Activated CD8-positive, alpha-beta memory T cell treated with anti-CD3 and anti-CD28 coated beads, Interleukin-2, amount 10 ng/mL, durations not matched to agents 7 days and 5 days (primary cell): ENCODE measurements around the gene LDB3. TPM values are rescaled to one million over a fixed set of nuclear protein-coding genes. Genes with fewer than 3 reads are reported as not detected.
A peak's percentile ranks its signal among the peaks of the same experiment; 100 is the strongest.

ENCODE experiments used
- ATAC-seq: fragments of 150-1000 bp; cut with Tn5 transposase; one replicate; pipeline ENCODE4 v1.10.0; 2021; ENCODE audit warnings: moderate library complexity
- CTCF ChIA-PET: fragments of 350-600 bp; sonication (Branson Sonifier 250); formaldehyde crosslinking; loops from one replicate; lab custom pipeline; 2021; ENCODE audit warnings: antibody characterized with exemption; lab: Charles Lee
- DNase-seq: peaks from one replicate; pipeline ENCODE4 v3.0.0-alpha.2; 2020
- H3K27ac Mint-ChIP-seq: one replicate; pipeline ENCODE4 v1.8.0; 2021; ENCODE audit warnings: mild to moderate bottlenecking, mixed read lengths
- H3K27me3 Mint-ChIP-seq: one replicate; pipeline ENCODE4 v1.8.0; 2021; ENCODE audit warnings: mixed read lengths
- H3K36me3 Mint-ChIP-seq: one replicate; pipeline ENCODE4 v1.8.0; 2021; ENCODE audit warnings: mild to moderate bottlenecking, mixed read lengths
- H3K4me1 Mint-ChIP-seq: one replicate; pipeline ENCODE4 v1.8.0; 2021; ENCODE audit warnings: mixed read lengths
- H3K4me3 Mint-ChIP-seq: one replicate; pipeline ENCODE4 v1.8.0; 2021; ENCODE audit warnings: mild to moderate bottlenecking, moderate library complexity, mixed read lengths
- H3K9me3 Mint-ChIP-seq: one replicate; pipeline ENCODE4 v1.8.0; 2022; ENCODE audit warnings: low read depth, mixed read lengths
- total RNA-seq, 2 experiments: library from RNA; stranded (reverse); gene quantifications; one replicate each; pipeline ENCODE4 v1.2.3, GENCODE V29; 2021

LDB3 gene
- total RNA-seq, 2 experiments from 2014 or later, result 0.05 to 0.23 TPM

GRCh38 chr10:86690231-86690630 is 21.9 kb downstream of the LDB3 start:
- no peak overlapping the region for H3K4me3 Mint-ChIP-seq
- no peaks in the 10 kb centered on the region for H3K36me3 Mint-ChIP-seq
- CTCF ChIA-PET, result interaction anchor here (1.2 kb wide), 1 partner anchor 26 kb away, joined by 3 read pairs; no protein-coding TSS in a partner anchor
- H3K27ac Mint-ChIP-seq, result no peak overlapping the region
- ATAC-seq, result no peak
- H3K27me3 Mint-ChIP-seq, result peaks cover 2% of the 10 kb centered on the region
- H3K9me3 Mint-ChIP-seq, result no peaks in the 10 kb centered on the region
- DNase-seq, result no peak
- peaks cover 4% of the 10 kb centered on the region for H3K4me1 Mint-ChIP-seq

GRCh38 chr10:86690657-86691084 is 22.4 kb downstream of the LDB3 start:
- no peaks in the 10 kb centered on the region for H3K9me3 Mint-ChIP-seq
- H3K27ac Mint-ChIP-seq, result no peak overlapping the region
- no peak overlapping the region for H3K4me3 Mint-ChIP-seq
- H3K4me1 Mint-ChIP-seq, result peaks cover 4% of the 10 kb centered on the region
- CTCF ChIA-PET, result no interaction called here
- no peaks in the 10 kb centered on the region for H3K27me3 Mint-ChIP-seq
- ATAC-seq (no peak), DNase-seq (no peak)
- no peaks in the 10 kb centered on the region for H3K36me3 Mint-ChIP-seq

GRCh38 chr10:86691333-86692022 is 23.2 kb downstream of the LDB3 start:
- Mint-ChIP-seq H3K9me3 (no peaks in the 10 kb centered on the region), H3K4me1 (peaks cover 4% of the 10 kb centered on the region), H3K27me3 (peaks cover 3% of the 10 kb centered on the region), H3K27ac (no peak overlapping the region), H3K4me3 (no peak overlapping the region), H3K36me3 (no peaks in the 10 kb centered on the region)
- CTCF ChIA-PET, result interaction anchor here (0.7 kb wide), 1 partner anchor 208 kb away, joined by 3 read pairs; no protein-coding TSS in a partner anchor
- ATAC-seq (no peak), DNase-seq (no peak)

- no peak overlapping the region for H3K27ac Mint-ChIP-seq
- no peaks in the 10 kb centered on the region for H3K9me3 Mint-ChIP-seq
- ATAC-seq (no peak), DNase-seq (no peak)
- H3K27me3 Mint-ChIP-seq, result peaks cover 5% of the 10 kb centered on the region
- CTCF ChIA-PET, result interaction anchor here (0.7 kb wide), 1 partner anchor 208 kb away, joined by 3 read pairs; no protein-coding TSS in a partner anchor
- H3K36me3 Mint-ChIP-seq, result no peaks in the 10 kb centered on the region
- H3K4me3 Mint-ChIP-seq, result no peak overlapping the region
- H3K4me1 Mint-ChIP-seq, result peaks cover 4% of the 10 kb centered on the region
Observed at GRCh38 chr10:86692023-86692514, 23.8 kb downstream of the LDB3 start.

GRCh38 chr10:86692664-86693063 is 24.4 kb downstream of the LDB3 start:
- CTCF ChIA-PET, result interaction anchor here (0.7 to 1.9 kb wide), 4 partner anchors 20 to 207 kb away, joined by 3 to 5 read pairs (median 4); no protein-coding TSS in a partner anchor
- H3K9me3 Mint-ChIP-seq, result no peaks in the 10 kb centered on the region

DNA sequence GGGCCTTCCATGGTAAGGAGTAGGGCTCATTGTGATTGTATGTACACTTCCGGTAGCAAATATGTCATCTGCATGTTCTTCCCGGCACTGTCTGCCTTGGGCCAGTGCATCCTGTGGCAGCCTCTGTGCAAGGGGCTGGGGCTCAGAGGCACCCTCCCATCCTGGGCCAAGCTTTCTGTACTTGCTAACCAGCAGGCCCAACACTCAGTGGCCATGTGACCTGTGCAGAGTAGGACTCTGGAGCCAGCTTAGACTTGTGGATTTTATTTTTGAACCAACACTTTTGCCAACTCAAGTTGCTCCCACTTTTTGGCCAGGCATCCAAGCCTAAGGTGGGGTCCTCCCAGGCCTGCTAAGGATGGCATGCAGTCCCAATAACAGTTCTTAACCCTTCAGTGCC is 25.0 kb downstream of the LDB3 start:
- Mint-ChIP-seq H3K4me3 (no peak overlapping the region), H3K27ac (no peak overlapping the region), H3K36me3 (no peaks in the 10 kb centered on the region), H3K27me3 (peaks cover 5% of the 10 kb centered on the region), H3K9me3 (no peaks in the 10 kb centered on the region), H3K4me1 (peaks cover 4% of the 10 kb centered on the region)
- ATAC-seq (no peak), DNase-seq (no peak)
- CTCF ChIA-PET, result interaction anchor here (1.0 to 1.9 kb wide), 6 partner anchors 14 to 206 kb away, joined by 3 to 12 read pairs (median 4); no protein-coding TSS in a partner anchor

More at GRCh38 chr10:86692664-86693063, 24.4 kb downstream of the LDB3 start:
- H3K36me3 Mint-ChIP-seq, result no peaks in the 10 kb centered on the region
- no peak for DNase-seq
- H3K4me3 Mint-ChIP-seq, result no peak overlapping the region
- ATAC-seq, result no peak
- H3K27ac Mint-ChIP-seq, result no peak overlapping the region
- peaks cover 4% of the 10 kb centered on the region for H3K4me1 Mint-ChIP-seq
- peaks cover 5% of the 10 kb centered on the region for H3K27me3 Mint-ChIP-seq

DNA sequence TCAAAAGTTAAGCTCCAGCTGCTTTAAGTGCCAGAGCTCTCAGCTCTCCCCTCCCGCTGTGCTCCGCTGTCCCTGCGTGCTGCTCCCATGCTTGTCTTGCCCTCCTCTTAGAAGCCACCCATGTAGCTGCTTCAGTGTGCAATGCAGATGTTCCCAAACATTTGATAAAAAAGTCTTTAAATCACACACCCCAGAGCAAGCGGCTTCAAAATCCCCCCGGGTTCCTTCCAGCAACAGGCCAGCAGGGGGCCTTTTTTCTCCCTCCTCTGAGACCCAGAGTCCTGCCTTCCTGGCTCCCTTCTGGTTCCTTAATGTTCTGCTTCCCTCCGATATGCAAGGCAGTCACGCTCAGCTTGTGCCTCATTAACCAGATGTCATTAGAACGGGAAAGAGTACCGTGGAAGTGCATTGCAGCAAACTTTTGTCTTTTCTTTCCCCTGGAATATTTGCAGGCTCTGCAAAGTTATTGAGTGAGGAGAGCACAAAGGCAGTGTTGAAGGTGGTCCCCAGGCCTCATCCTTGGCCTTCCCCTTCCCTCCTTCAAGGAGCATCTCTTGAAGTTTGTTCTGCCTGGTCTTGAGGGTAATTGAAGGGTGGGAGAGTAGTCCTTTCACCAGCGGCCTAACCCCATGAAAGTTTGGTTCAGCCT is 25.5 kb downstream of the LDB3 start:
- no peak overlapping the region for H3K4me3 Mint-ChIP-seq
- peaks cover 5% of the 10 kb centered on the region for H3K27me3 Mint-ChIP-seq
- H3K4me1 Mint-ChIP-seq, result peaks cover 2% of the 10 kb centered on the region
- DNase-seq, result peak; percentile 56
- ATAC-seq, result peak; percentile 68
- H3K27ac Mint-ChIP-seq, result no peak overlapping the region
- H3K9me3 Mint-ChIP-seq, result no peaks in the 10 kb centered on the region
- CTCF ChIA-PET, result interaction anchor here (1.0 to 1.9 kb wide), 8 partner anchors 14 to 252 kb away, joined by 3 to 12 read pairs (median 4); no protein-coding TSS in a partner anchor
- no peaks in the 10 kb centered on the region for H3K36me3 Mint-ChIP-seq

- H3K9me3 Mint-ChIP-seq, result no peaks in the 10 kb centered on the region
- CTCF ChIA-PET, result interaction anchor here (1.0 to 1.4 kb wide), 2 partner anchors 10 to 201 kb away, joined by 3 to 4 read pairs; no protein-coding TSS in a partner anchor
- no peaks in the 10 kb centered on the region for H3K4me1 Mint-ChIP-seq
- peaks cover 5% of the 10 kb centered on the region for H3K27me3 Mint-ChIP-seq
- ATAC-seq (no peak), DNase-seq (no peak)
- H3K4me3 Mint-ChIP-seq, result no peak overlapping the region
- H3K27ac Mint-ChIP-seq, result no peak overlapping the region
- no peaks in the 10 kb centered on the region for H3K36me3 Mint-ChIP-seq
Observed at GRCh38 chr10:86698207-86698940, 30.1 kb downstream of the LDB3 start.

- CTCF ChIA-PET, result interaction anchor here (1.0 to 1.4 kb wide), 2 partner anchors 11 to 201 kb away, joined by 3 to 4 read pairs; no protein-coding TSS in a partner anchor
- Mint-ChIP-seq H3K4me3 (no peak overlapping the region), H3K4me1 (no peaks in the 10 kb centered on the region), H3K27ac (no peak overlapping the region), H3K36me3 (no peaks in the 10 kb centered on the region), H3K27me3 (peaks cover 5% of the 10 kb centered on the region), H3K9me3 (no peaks in the 10 kb centered on the region)
- ATAC-seq (no peak), DNase-seq (no peak)
Observed at GRCh38 chr10:86699125-86699524, 30.8 kb downstream of the LDB3 start.

- no peaks in the 10 kb centered on the region for H3K36me3 Mint-ChIP-seq
- H3K27me3 Mint-ChIP-seq, result peaks cover 5% of the 10 kb centered on the region
- no peak for DNase-seq
- no peaks in the 10 kb centered on the region for H3K9me3 Mint-ChIP-seq
- no peak overlapping the region for H3K4me3 Mint-ChIP-seq
- ATAC-seq, result no peak
- no peaks in the 10 kb centered on the region for H3K4me1 Mint-ChIP-seq
- CTCF ChIA-PET, result interaction anchor here (1.0 to 1.4 kb wide), 2 partner anchors 11 to 200 kb away, joined by 3 to 4 read pairs; no protein-coding TSS in a partner anchor
- H3K27ac Mint-ChIP-seq, result no peak overlapping the region
Observed at GRCh38 chr10:86699541-86699940, 31.2 kb downstream of the LDB3 start.

- CTCF ChIA-PET, result interaction anchor here (1.4 kb wide), 1 partner anchor 200 kb away, joined by 4 read pairs; no protein-coding TSS in a partner anchor
- no peaks in the 10 kb centered on the region for H3K36me3 Mint-ChIP-seq
- no peak overlapping the region for H3K4me3 Mint-ChIP-seq
- ATAC-seq (no peak), DNase-seq (no peak)
- H3K9me3 Mint-ChIP-seq, result no peaks in the 10 kb centered on the region
- peaks cover 5% of the 10 kb centered on the region for H3K27me3 Mint-ChIP-seq
- H3K4me1 Mint-ChIP-seq, result no peaks in the 10 kb centered on the region
- H3K27ac Mint-ChIP-seq, result no peak overlapping the region
Observed at GRCh38 chr10:86699991-86700840, 31.9 kb downstream of the LDB3 start.
